ENCODE results near the gene MS4A1. TPM values are rescaled to one million over a fixed set of nuclear protein-coding genes. Genes with fewer than 3 reads are reported as not detected.

The MS4A1 gene
- total RNA-seq, 1 experiment from 2014 or later = not detected

DNA sequence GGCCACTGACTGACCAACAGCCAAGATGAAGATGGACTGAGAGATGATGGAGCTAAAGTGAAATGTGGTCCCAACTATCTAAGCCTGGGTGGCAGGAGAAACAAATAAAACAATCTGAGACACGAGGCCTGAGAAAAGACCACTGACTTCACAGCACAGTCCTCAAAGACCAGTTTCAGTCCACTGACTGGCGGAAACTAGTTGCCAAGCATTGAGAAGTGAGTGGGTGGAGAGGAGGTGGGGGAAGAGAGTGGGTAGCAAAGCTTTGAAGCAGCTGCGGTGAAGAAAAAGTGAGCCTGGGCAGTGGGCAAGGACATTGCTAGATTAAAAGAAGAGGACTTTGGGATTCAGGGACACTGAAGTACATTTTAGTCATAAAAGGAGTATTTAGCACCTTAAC, 1.9 kb downstream of the MS4A1 start:
- Histone ChIP-seq H4K8ac (replicated peaks; ENCODE audit: insufficient read length, low read depth, low read length) (no peak overlapping the region), H4K91ac (ENCODE audit: insufficient read length, low read depth, low read length) (no peak overlapping the region), H3K27ac (ENCODE audit: insufficient read length, low read depth, low read length) (no peak overlapping the region), H3T11ph (ENCODE audit: low read length) (no peak overlapping the region), H2BK20ac (ENCODE audit: low read depth, low read length, poor library complexity, severe bottlenecking) (no peak overlapping the region), H2AK5ac (ENCODE audit: insufficient read length, low read length) (no peak overlapping the region), H3K27me3 (ENCODE audit: insufficient read depth, low read length) (no peaks in the 10 kb centered on the region), H4K20me1 (ENCODE audit: control insufficient read depth, insufficient read depth, insufficient read length) (no peaks in the 10 kb centered on the region), H3K4me2 (ENCODE audit: insufficient read depth, insufficient read length, low read length) (no peak overlapping the region), H2BK120ac (ENCODE audit: low read depth, low read length, poor library complexity, severe bottlenecking) (no peak overlapping the region), H3K18ac (ENCODE audit: insufficient read length, low read depth, low read length) (no peak overlapping the region), H3K9me3 (ENCODE audit: control insufficient read depth, low read depth, low read length) (no peaks in the 10 kb centered on the region), H3K79me1 (ENCODE audit: insufficient read depth, low read depth, low read length, poor library complexity, severe bottlenecking) (no peaks in the 10 kb centered on the region), H2BK12ac (ENCODE audit: insufficient read length, low read depth, low read length) (no peak overlapping the region), H2BK5ac (ENCODE audit: insufficient read length, low read length) (no peak overlapping the region), H2AFZ (ENCODE audit: low read length) (no peak overlapping the region), H3K23ac (ENCODE audit: insufficient read length, low read depth, low read length) (no peak overlapping the region), H3K9ac (ENCODE audit: extremely low read depth, insufficient read length, low read length) (no peak overlapping the region), H4K5ac (ENCODE audit: insufficient read length, low read depth, low read length) (no peak overlapping the region), H2BK15ac (ENCODE audit: low read depth, low read length) (no peak overlapping the region), H3K4me1 (ENCODE audit: insufficient read depth, low read length) (no peaks in the 10 kb centered on the region), H3K4ac (ENCODE audit: low read depth, low read length) (no peak overlapping the region), H3K56ac (ENCODE audit: insufficient read length, low read depth, low read length) (no peak overlapping the region), H3K14ac (ENCODE audit: insufficient read depth, low read length) (no peak overlapping the region), H3K23me2 (ENCODE audit: insufficient read length, low read depth, low read length, poor library complexity, severe bottlenecking) (no peaks in the 10 kb centered on the region), H3K79me2 (ENCODE audit: insufficient read depth, low read length) (no peaks in the 10 kb centered on the region)
- H3K4me1 Mint-ChIP-seq = 0 out of 4 replicates have a peak, but pooled peaks cover 0 to 2% of the 10 kb centered on the region in 2 experiments
- H3K9me3 Mint-ChIP-seq = no peaks in the 10 kb centered on the region
- no CpG with 5 or more reads among the region's 3 CpGs for WGBS (ENCODE audit: extremely low coverage, insufficient read length, low lambda C conversion rate)
- no peak overlapping the region for H3K27ac Mint-ChIP-seq
- no peaks in the 10 kb centered on the region; the same call in none of the 2 replicates for H3K27me3 Mint-ChIP-seq (ENCODE audit: low read depth)
- no peaks in the 10 kb centered on the region for H3K36me3 Mint-ChIP-seq (ENCODE audit: insufficient read depth in 1 of 3, low read depth in 3 of 3)
- DNase-seq = no peak
- TF ChIP-seq, protein P1, sequence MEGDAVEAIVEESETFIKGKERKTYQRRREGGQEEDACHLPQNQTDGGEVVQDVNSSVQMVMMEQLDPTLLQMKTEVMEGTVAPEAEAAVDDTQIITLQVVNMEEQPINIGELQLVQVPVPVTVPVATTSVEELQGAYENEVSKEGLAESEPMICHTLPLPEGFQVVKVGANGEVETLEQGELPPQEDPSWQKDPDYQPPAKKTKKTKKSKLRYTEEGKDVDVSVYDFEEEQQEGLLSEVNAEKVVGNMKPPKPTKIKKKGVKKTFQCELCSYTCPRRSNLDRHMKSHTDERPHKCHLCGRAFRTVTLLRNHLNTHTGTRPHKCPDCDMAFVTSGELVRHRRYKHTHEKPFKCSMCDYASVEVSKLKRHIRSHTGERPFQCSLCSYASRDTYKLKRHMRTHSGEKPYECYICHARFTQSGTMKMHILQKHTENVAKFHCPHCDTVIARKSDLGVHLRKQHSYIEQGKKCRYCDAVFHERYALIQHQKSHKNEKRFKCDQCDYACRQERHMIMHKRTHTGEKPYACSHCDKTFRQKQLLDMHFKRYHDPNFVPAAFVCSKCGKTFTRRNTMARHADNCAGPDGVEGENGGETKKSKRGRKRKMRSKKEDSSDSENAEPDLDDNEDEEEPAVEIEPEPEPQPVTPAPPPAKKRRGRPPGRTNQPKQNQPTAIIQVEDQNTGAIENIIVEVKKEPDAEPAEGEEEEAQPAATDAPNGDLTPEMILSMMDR (conservative IDR thresholded peaks at IDR 0.05) = no peak
- H3K4me3 Mint-ChIP-seq = no peak overlapping the region

Measured in H9 (cell line).